Measurements from ENCODE around the gene P3R3URF.
A peak's percentile ranks its signal among the peaks of the same experiment; 100 is the strongest.

Gene P3R3URF

DNA sequence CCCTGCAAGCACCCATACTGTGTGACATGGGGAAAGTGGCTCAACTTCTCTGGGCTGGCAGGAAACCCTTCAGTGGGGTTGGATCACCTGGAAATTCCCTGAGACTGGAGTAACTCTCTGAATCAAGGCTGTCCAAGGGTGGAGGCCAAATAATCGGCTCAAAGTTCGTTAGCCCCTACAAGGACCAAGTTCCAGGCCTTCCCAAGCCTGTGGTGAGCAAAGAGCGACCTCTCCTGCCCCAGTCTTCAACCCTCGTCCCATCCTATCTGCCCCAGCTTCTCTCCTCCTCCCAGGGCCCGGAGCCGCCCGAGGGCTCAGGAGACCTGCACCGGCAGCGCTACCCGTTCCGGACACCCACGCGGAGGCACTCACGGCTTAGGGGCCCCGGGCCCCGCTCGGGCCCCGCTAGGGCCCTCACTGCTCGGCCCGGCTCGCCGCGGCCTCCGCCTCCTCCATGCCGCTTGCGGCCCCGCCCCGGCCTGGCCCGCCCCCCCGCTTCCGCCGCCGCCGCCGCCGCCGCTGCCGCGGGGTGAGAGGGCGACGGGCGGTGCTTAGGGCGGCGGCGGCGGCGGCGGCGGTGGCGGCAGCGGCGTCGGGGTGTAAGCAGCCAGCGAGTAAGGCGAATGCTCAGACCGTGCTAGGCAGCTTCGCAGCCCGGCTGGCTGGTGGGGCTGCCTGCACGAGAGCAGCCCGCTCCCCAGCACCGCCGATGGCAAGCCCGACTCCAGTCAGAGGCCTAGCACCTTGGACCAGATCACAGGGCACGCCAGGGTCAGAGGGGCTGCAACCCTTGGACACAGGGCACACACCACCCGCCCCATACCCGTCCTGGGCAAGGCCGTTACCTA is 21.9 kb upstream of the P3R3URF start, which contains the start of gene POMGNT1:
Gene POMGNT1, minus strand, starts transcription at position 471 of the 848 bp plus-strand sequence. CDS start 613 bp downstream, outside the sequence.
- no peak for TF ChIP-seq Cebpa-rat (IDR thresholded peaks at IDR 0.05)
- peak within 1 kb of the TSS; percentile 87 to 99 (median 96) for H3K4me2 ChIP-seq
- peaks cover 0 to 6% (median 3%) of the 10 kb centered on the region in 11 experiments; a peak in 12 of 22 replicates for H3K27me3 ChIP-seq
- H3K36me3 ChIP-seq, result peaks cover 19 to 37% (median 27%) of the 10 kb centered on the region in 11 experiments
- peak within 1 kb of the TSS; percentile 67 to 81 (median 76) for H3K4me3 ChIP-seq
- H3K27ac ChIP-seq, result peak within 1 kb of the TSS; percentile 57 to 91 (median 84); a peak in 21 of 22 replicates
- peaks cover 34 to 52% (median 48%) of the 10 kb centered on the region in 10 experiments for H3K4me1 ChIP-seq
- H3K9ac ChIP-seq, result peak within 1 kb of the TSS; percentile 84 to 95 (median 86)
- H4K20me1 ChIP-seq, result no peaks in the 10 kb centered on the region
- no peaks in the 10 kb centered on the region for H3K9me3 ChIP-seq (replicated peaks in 1 of 11)

DNA sequence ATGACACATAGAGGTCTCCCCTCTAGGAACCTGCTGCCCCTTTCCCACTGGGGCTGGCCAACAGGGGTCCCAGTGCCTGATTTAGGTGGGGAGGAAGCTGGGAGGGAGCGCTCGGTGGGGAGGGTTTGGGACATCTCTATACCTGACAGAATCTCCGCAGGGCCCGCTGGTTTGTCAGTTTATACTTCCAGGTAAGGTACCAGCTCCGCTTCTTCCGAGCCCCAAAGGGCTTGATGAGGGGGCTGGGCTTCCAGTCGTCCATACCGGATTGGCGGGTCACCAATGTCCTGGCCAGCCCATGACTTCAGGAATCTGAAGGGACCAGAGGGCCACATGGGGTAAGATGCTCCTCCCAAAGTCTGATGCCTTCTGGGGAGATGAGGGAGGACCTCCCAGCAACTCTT is 21.3 kb upstream of the P3R3URF start:
- no peaks in the 10 kb centered on the region for H4K20me1 ChIP-seq
- TF ChIP-seq Cebpa-rat (IDR thresholded peaks at IDR 0.05), result no peak
- peaks cover 28 to 47% (median 42%) of the 10 kb centered on the region in 10 experiments for H3K4me1 ChIP-seq
- peak overlapping the region; percentile 87 to 99 (median 96) for H3K4me2 ChIP-seq
- H3K36me3 ChIP-seq, result peaks cover 26 to 44% (median 33%) of the 10 kb centered on the region in 11 experiments
- H3K4me3 ChIP-seq, result peak overlapping the region; percentile 67 to 81 (median 76)
- H3K27me3 ChIP-seq, result no peaks in the 10 kb centered on the region
- H3K9me3 ChIP-seq (replicated peaks in 1 of 11), result no peaks in the 10 kb centered on the region
- H3K9ac ChIP-seq, result peak overlapping the region; percentile 84 to 95 (median 86)
- peak overlapping the region; percentile 57 to 91 (median 84); a peak in 21 of 22 replicates for H3K27ac ChIP-seq

DNA sequence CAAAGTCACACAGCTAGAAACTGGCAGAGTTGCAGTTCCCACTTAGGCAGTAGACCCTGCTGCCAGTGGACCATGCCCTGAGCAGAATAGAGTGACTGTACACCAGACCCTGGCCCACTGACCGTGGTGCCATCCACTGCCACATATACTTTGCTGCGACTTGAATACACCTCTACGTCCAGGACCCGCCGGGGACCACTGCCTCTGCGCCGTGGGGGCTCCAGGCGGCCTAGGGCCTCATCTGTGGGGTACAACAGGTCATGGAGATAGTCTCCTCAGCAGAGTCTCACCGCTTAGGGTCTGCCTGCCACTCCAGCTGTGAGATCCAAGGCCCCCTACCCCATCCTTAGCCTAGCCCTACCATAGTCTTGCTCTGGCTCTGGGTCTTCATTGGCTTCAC is 20.3 kb upstream of the P3R3URF start:
- no peak overlapping the region for H3K4me3 ChIP-seq
- H3K4me2 ChIP-seq, result peak overlapping the region; percentile 87 to 99 (median 96); a peak in 20 of 22 replicates
- H3K27me3 ChIP-seq, result no peaks in the 10 kb centered on the region
- peaks cover 34 to 53% (median 43%) of the 10 kb centered on the region in 11 experiments for H3K36me3 ChIP-seq
- no peaks in the 10 kb centered on the region for H3K9me3 ChIP-seq (replicated peaks in 1 of 11)
- no peaks in the 10 kb centered on the region for H4K20me1 ChIP-seq
- peak overlapping the region in 7 of 11 experiments; percentile 84 to 92 (median 86); a peak in 10 of 22 replicates for H3K9ac ChIP-seq
- peaks cover 24 to 43% (median 38%) of the 10 kb centered on the region in 10 experiments for H3K4me1 ChIP-seq
- TF ChIP-seq Cebpa-rat (IDR thresholded peaks at IDR 0.05), result no peak
- peak overlapping the region in 2 of 11 experiments; percentile 16 to 89; a peak in 2 of 22 replicates for H3K27ac ChIP-seq

DNA sequence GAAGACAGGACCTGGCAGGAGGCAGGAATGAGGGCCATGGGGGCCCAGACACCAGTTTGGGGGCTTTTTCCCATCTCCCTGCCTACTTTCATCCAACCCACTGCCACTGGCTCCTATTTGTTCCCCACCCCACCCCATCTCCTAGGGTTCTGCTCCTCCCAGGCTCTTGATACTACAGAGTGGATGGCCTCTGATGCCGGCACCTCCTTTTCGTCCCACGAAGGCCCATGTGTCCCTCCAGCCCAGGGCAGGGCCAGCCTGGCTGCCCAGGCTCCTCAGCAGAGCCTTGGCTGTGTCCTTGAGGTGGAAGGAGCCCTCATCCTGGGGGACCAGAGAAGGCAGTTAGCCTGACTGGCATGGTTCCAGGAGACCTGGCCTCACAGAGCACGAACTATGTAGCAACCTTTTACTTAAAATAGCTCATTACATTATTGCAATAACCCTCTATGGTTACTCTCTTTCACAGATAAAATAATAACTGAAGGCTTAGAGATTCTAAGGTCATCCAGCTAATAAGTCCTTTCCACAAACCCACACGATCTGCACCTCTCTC is 18.4 kb upstream of the P3R3URF start:
- no peak for TF ChIP-seq Cebpa-rat (IDR thresholded peaks at IDR 0.05)
- H3K4me3 ChIP-seq, result no peak overlapping the region
- peaks cover 45 to 72% (median 60%) of the 10 kb centered on the region in 11 experiments for H3K36me3 ChIP-seq
- peak overlapping the region in 2 of 11 experiments; percentile 5 to 24; a peak in 3 of 22 replicates for H3K9ac ChIP-seq
- no peaks in the 10 kb centered on the region for H3K27me3 ChIP-seq
- peak overlapping the region in 5 of 11 experiments; percentile 9 to 39 (median 13); a peak in 5 of 22 replicates for H3K4me2 ChIP-seq
- peaks cover 24 to 43% (median 37%) of the 10 kb centered on the region in 10 experiments for H3K4me1 ChIP-seq
- no peaks in the 10 kb centered on the region for H4K20me1 ChIP-seq
- H3K27ac ChIP-seq, result no peak overlapping the region
- H3K9me3 ChIP-seq (replicated peaks in 1 of 11), result no peaks in the 10 kb centered on the region

DNA sequence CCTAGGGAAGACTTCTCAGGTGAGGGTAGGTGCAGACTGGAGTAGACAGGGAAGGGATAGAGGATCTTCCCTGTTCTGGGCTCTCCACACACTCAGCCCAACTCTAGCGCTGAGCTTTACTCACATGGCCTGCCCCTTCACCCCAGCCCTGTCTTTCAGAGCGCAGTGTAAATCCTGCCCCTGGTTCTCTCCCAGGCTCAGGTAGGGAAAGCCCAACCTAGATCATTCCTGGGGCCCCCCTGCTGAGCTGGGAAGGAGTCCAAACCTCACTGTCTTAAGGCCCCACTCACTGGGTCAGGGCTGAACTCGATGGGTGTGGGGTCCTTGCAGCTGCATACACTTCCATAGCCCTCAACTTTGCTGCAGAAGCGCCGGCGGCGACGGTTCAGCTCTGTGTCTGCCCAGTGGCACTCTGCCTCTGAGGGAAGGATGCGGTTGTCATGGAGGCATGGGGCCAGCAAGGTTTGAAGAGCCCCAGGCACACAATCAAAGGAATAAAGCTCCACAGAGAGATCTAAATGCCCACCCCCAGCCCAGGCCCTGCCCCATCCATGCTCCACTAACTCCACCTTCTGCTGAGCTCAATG is 17.8 kb upstream of the P3R3URF start:
- Histone ChIP-seq H3K36me3 (peaks cover 51 to 79% (median 66%) of the 10 kb centered on the region in 11 experiments), H3K9me3 (replicated peaks in 1 of 11) (no peaks in the 10 kb centered on the region), H3K4me1 (peaks cover 20 to 37% (median 31%) of the 10 kb centered on the region in 10 experiments), H3K9ac (peak overlapping the region in 1 of 11 experiments; percentile 5; a peak in 1 of 22 replicates), H3K4me2 (no peak overlapping the region), H3K4me3 (no peak overlapping the region), H4K20me1 (no peaks in the 10 kb centered on the region), H3K27ac (no peak overlapping the region), H3K27me3 (no peaks in the 10 kb centered on the region)
- TF ChIP-seq Cebpa-rat (IDR thresholded peaks at IDR 0.05), result no peak

DNA sequence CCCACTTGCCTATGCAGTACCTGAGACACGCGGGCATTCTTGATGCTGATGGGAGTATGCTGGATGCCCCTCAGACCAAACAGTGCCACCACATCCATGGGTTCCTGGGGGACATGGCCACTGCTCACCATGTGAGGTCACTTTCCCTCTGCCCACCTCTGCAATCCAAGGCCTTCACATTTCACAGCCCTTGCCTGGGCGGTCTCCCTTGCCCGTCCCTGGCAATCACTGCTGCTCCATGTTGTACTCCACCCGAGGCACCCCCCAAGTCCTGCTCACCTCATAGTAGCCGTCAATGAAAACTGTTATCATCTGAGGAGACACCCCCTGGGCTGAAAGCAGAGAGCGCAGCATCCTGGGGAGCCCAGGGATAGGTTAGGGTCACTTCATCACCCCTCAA is 17.0 kb upstream of the P3R3URF start:
- peaks cover 56 to 86% (median 72%) of the 10 kb centered on the region in 11 experiments for H3K36me3 ChIP-seq
- H3K27ac ChIP-seq, result no peak overlapping the region
- no peak overlapping the region for H3K4me3 ChIP-seq
- H3K27me3 ChIP-seq, result no peaks in the 10 kb centered on the region
- no peaks in the 10 kb centered on the region for H3K9me3 ChIP-seq (replicated peaks in 1 of 11)
- no peak for TF ChIP-seq Cebpa-rat (IDR thresholded peaks at IDR 0.05)
- H3K9ac ChIP-seq, result no peak overlapping the region
- no peaks in the 10 kb centered on the region for H4K20me1 ChIP-seq
- no peak overlapping the region for H3K4me2 ChIP-seq
- H3K4me1 ChIP-seq, result peaks cover 16 to 38% (median 31%) of the 10 kb centered on the region in 10 experiments

DNA sequence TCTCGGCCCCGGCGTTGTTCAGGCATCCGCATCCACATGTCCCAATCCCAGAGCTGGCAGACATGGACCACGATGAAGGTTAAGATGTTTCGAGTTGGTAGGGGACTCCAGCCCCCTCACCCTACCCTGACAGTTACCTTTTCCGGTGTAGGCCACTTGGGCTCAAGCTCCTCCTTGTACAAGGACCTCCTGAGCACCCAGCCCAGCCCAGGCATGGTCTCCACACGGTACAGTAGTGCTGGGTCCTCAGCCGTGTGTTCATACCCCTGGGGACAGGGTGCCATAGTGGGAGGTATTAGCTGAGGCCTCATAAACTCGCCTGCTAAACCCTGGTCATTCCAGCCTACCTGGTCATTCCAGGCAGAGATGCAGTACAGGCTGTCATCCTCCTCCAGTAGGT is 15.9 kb upstream of the P3R3URF start:
- Histone ChIP-seq H3K27me3 (no peaks in the 10 kb centered on the region), H3K4me3 (no peak overlapping the region), H3K27ac (no peak overlapping the region), H3K4me2 (no peak overlapping the region), H4K20me1 (no peaks in the 10 kb centered on the region), H3K9ac (no peak overlapping the region), H3K36me3 (peaks cover 64 to 96% (median 78%) of the 10 kb centered on the region in 11 experiments), H3K9me3 (replicated peaks in 1 of 11) (no peaks in the 10 kb centered on the region), H3K4me1 (peaks cover 9 to 33% (median 27%) of the 10 kb centered on the region in 10 experiments)
- no peak for TF ChIP-seq Cebpa-rat (IDR thresholded peaks at IDR 0.05)

DNA sequence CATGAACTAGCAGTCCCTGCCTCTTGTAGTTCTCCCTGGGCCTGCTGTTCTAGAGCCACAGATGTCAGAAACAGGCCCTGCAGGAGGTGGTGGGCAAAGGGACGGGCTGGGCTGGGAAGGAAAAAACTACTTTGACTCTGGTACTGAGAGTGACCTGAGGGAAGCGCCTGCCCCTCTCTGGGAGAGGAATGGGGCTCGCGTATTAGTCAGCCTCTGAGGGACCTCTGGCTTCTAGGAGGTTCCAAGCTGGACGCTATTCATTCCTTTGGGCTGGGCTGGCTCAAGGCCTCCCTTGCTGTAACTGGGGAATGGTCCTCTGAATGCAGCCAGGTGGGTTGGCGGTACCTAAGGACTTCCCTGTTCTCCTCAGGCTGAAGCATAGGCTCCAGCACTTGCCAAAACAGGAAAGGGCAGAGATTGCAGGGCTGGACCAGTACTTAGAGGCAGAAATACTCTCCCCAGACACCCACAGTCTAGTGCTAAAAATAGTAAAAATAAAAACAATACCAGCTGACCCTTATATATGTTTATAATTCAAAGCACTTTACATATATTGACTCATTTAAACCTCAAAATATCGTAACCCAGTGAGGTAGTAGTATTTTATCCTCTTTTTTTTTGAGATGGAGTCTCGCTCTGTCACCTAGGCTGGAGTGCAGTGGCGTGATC is 14.9 kb upstream of the P3R3URF start:
- TF ChIP-seq Cebpa-rat (IDR thresholded peaks at IDR 0.05), result no peak
- H3K27ac ChIP-seq, result no peak overlapping the region
- H3K9me3 ChIP-seq (replicated peaks in 1 of 11), result no peaks in the 10 kb centered on the region
- H3K9ac ChIP-seq, result no peak overlapping the region
- no peaks in the 10 kb centered on the region for H4K20me1 ChIP-seq
- peaks cover 63 to 93% (median 73%) of the 10 kb centered on the region in 11 experiments for H3K36me3 ChIP-seq
- H3K4me2 ChIP-seq, result no peak overlapping the region
- no peaks in the 10 kb centered on the region for H3K27me3 ChIP-seq
- H3K4me1 ChIP-seq, result peaks cover 0 to 26% (median 19%) of the 10 kb centered on the region in 10 experiments; a peak in 15 of 20 replicates
- H3K4me3 ChIP-seq, result no peak overlapping the region
